HL-60/S4 treated with retinoic acid at 250 ng/mL for 4 days and 3 days (cell line): Measurements from ENCODE around the gene KCNK5.

Experiments used
- in situ Hi-C: fragments of 300-500 bp; cut with MboI; formaldehyde crosslinking; loops from 2 replicates; pipeline ENCODE4 v1.7.0; 2022; ENCODE audit warnings: low sequenced_read_pairs

Gene KCNK5, protein sequence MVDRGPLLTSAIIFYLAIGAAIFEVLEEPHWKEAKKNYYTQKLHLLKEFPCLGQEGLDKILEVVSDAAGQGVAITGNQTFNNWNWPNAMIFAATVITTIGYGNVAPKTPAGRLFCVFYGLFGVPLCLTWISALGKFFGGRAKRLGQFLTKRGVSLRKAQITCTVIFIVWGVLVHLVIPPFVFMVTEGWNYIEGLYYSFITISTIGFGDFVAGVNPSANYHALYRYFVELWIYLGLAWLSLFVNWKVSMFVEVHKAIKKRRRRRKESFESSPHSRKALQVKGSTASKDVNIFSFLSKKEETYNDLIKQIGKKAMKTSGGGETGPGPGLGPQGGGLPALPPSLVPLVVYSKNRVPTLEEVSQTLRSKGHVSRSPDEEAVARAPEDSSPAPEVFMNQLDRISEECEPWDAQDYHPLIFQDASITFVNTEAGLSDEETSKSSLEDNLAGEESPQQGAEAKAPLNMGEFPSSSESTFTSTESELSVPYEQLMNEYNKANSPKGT

GRCh38 chr6:39228992-39229767 lies at the start of gene KCNK5:
Gene KCNK5, minus strand, starts transcription at chr6:39229475. Its CDS starts 364 bp downstream, at chr6:39229111.
- in situ Hi-C loops: no loop called here

- in situ Hi-C loops: no loop called here
These were observed 47.2 kb upstream of the KCNK5 start for GRCh38 chr6:39276379-39276995.

DNA sequence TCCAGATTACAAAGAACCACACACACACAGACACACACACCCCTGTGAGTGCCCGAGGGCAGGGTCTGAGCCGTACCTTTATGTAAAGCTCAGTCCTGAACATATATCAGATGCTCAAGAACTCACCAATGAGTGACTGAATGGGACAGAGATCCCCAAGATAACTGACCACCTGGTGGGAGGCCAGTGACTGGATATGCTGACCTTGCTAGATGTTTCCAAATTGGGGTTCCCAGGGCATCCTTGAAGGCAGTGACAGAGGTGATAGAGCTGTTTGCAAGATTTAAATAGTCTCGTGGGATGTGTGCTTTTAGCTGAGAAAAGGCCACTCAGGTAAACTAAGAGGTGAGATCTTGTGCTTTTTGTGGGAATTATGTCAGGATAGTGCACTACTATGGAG lies 45.6 kb upstream of the KCNK5 start:
- in situ Hi-C loops: no loop called here

DNA sequence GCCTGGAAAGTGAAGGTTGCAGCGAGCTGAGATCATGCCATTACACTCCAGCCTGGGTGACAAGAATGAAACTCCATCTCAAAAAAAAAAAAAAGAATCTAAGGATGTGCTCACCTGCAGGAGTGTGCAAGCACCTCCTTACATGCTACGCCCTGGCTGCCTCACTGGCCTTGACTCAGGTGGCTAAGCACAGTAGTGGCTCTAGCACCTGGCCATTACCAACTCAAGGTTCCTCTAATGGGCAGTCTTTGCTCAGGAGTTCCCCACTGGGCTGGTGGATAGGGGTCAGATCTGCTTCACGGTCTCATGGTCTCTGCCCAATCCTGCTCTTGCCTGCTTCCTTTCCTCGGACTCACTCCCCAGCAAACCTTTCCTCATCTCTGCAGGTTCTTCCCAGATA lies 45.2 kb upstream of the KCNK5 start:
- in situ Hi-C loops: no loop called here

DNA sequence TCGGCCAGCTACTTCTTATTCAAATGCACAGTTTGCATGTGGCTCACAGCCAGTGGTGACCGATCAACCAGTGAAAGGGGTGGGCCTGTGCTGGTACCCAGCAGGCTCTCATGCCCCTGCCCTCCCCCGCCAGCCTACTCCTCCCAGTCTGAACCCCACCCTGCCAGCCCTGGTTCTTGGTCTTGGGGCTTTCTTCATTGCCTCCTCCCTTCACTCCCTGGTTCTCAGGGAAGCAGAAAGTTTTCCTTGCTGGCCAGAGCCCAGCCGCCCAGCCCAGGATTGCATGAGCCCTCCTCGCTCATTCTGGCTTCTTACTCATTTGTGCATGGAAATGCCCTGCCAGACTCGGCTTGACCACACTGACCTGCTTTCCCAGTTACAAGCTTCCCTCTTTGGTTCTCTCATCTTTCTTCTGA lies 44.1 kb upstream of the KCNK5 start:
- in situ Hi-C loops: no loop called here

- in situ Hi-C loops: no loop called here
These were observed 40.7 kb upstream of the KCNK5 start for GRCh38 chr6:39269961-39270360.

- in situ Hi-C loops: no loop called here
These were observed 39.4 kb upstream of the KCNK5 start for GRCh38 chr6:39268721-39269120.

- in situ Hi-C loops: no loop called here
These were observed 38.9 kb upstream of the KCNK5 start for GRCh38 chr6:39268171-39268570.

GRCh38 chr6:39266782-39267355 lies 37.6 kb upstream of the KCNK5 start:
- in situ Hi-C loops: no loop called here

- in situ Hi-C loops: no loop called here
These were observed 37.1 kb upstream of the KCNK5 start for GRCh38 chr6:39266375-39266774.

DNA sequence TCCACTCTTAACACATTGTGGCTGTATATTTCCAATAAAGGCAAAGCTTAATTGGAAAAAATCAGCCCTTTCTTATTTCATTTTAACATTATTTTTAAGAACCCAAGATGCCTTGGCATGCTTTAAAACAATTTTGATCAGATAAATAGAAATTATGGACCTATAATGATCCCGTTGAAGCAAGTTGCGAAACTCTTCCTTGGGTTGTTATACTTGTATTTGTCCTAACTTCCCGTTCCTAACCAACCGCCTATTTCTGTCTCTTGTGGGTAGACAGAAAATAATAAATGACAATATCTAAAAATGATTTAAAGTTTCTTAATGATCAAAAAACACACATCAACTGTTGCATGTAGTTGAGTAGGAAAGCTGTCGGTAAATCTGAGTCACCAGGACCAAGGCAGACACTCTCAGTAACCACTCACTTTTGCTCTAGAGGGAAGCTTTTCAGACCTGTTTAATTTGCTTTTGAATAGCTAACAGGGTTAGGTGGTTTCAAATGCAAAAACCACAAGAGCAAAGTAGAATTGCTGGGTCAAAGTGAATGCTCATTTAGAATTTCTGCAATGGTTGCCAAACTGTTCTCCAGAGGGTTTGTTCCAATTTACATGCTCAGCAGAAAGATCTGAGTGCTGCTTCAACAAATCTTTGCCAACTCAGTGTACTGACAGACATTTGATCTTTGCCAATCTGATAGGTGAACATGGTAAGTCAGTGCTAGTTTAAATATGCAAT lies 34.2 kb upstream of the KCNK5 start:
- in situ Hi-C loops: no loop called here

DNA sequence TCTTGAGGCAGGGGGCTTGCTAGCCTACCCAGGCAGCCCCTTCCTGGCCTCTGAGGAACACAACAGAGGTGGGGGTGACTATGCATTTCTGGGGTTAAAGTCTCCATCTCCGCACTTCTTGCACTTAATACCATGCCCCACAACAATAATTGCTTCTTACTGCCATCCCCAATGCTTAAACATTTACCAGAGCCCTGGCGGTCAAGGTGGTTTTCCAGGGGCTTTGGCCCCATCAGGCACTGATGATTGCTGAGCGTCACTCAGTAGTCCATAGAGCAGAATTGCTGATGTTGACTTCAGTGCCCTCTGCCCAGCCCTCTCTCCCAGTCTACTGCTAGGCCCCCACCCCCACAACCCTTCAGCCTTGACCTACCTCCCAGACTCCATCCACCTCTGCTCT lies 32.5 kb upstream of the KCNK5 start:
- in situ Hi-C loops: no loop called here

GRCh38 chr6:39260953-39261352 lies 31.7 kb upstream of the KCNK5 start:
- in situ Hi-C loops: no loop called here

GRCh38 chr6:39260456-39260855 lies 31.2 kb upstream of the KCNK5 start:
- in situ Hi-C loops: no loop called here

DNA sequence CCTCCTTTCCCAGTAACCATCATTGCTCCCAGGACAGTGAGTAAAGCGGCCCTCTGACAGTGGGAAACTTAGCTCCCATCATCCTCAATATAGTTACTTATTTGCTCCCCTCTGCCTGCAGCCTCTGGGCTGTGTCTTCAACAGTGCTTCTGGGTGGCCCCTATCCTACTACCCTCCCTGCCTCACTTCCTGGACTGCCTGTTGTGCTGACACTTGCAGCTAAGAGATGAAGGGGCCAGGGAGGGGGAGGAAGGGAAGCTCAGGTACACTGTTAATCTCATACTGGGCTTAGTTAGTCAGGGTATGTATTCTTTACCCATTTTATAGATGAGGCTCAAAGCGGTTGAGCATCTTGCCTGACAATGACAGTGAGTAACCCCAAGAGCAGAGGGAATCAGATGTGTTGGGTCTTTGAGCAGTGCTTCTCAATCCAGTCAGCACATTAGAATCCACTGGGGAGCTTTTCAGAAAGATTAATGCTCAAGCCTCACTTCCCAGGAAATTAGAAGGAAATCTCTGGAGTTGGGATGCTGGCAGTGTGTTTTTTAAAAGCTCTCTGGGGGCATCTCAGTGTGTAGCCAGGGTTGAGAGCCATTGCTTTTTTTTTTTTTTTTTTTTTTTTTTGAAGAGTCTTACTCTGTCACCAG lies 27.1 kb upstream of the KCNK5 start:
- in situ Hi-C loops: no loop called here

DNA sequence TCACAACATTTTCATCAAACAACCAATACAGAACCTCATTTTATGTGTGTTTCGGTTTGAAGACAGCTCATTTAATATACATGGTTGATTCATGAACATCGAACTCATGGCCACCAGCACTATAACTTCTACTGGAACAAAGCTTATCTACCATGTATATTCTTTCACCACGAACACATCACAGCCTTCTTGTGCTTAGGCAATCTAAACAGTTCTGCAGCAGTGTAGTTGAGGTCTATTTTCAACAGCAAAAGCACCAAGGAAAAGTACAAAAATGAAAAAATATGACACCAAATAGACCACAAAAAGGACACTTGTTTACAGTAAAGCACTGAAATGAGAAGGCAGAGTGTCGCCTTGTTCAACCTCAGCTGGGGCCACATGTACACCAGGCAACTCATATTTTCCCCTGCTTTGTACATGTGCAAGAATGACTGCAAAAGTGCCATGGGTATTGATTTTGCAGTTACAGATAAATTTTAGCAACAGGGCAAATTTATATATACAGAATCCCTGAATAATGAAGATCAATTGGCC lies 25.8 kb upstream of the KCNK5 start:
- in situ Hi-C loops: no loop called here

DNA sequence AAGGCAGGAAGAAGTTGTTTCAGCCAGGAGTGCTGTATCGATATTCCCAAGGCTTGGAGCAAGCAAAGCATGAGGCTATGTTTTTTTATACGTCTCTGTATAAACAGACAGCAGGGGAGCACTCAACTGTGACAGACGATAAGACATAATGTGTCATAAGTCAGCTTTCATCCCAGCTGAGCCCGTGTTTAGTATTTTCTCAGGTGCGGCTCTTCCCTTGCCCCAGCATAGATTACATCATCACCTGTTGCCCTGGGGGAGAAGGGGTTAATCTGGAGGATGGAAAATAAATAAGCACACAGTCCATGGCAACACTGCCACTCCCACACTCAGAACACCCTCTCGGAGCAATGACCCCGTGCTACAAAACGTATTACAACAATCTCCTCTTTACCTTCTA lies 22.1 kb upstream of the KCNK5 start:
- in situ Hi-C loops: no loop called here

- in situ Hi-C loops: no loop called here
These were observed 21.2 kb upstream of the KCNK5 start for GRCh38 chr6:39250507-39250906.

DNA sequence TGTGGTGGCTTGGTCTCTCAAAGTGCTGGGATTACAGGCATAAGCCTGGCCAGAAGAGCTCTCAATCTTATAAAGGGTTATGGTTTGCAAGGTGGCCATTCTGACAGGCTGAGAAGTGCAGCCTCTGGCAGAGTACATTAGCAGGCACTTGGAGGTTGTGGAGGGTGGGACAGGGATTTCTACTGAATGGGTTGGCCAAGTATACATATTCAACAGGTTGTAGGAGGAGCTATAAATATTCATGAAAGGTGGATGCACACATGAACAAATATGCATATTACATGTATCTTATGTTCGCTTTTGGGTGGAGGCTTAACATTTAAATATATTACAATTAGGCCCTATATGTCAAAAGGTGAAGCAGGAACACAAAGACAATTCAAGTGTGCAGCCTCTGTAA lies 20.0 kb upstream of the KCNK5 start:
- in situ Hi-C loops: no loop called here

DNA sequence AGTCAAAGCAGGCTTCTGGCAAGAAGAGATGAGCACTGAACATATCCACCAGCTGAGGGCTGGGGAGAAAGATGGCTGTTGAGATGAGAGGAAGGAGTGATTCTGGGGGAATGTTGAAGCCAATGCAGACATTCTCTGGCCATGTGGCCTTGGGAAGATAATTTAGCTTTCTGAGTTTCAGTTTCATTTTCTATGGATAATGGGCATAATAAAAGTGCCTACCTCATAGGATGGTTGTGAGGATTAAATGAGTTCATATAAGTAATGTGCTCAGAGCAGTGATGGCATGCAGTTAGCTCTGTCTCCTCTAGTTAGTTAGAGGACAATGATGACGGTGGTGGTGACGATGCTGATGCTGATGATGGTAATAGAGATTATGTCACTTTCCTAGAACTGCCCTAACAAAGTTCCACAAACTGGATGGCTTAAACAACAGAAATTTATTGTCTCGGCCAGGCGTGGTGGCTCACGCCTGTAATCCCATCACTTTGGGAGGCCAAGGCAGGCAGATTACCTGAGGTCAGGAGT lies 18.5 kb upstream of the KCNK5 start:
- in situ Hi-C loops: no loop called here
